Smooth muscle cell (in vitro differentiated cells): ENCODE data around the gene MIPEP. TPM values are rescaled to one million over a fixed set of nuclear protein-coding genes. Genes with fewer than 3 reads are reported as not detected.

ENCODE experiments used
- DNase-seq: peaks from one replicate; lab custom pipeline; 2025; ENCODE audit not compliant: unreplicated experiment; lab: John Stamatoyannopoulos, UW
- H2AFZ ChIP-seq: fragments of 200-600 bp; sonication (generic); 2 replicates; pipeline ENCODE4 v1.6.0; 2016; ENCODE audit warnings: antibody characterized with exemption, low read depth, mild to moderate bottlenecking
- H3F3A ChIP-seq: fragments of 200-600 bp; sonication (generic); 2 replicates; pipeline ENCODE4 v1.6.0; 2017; ENCODE audit warnings: antibody characterized with exemption, low read depth
- H3K27ac ChIP-seq: fragments of 200-600 bp; sonication (generic); 2 replicates; pipeline ENCODE4 v1.5.1; 2016; ENCODE audit warnings: low read depth, mild to moderate bottlenecking
- H3K27me3 ChIP-seq: fragments of 200-600 bp; sonication (generic); 2 replicates; pipeline ENCODE4 v1.6.1; 2016; ENCODE audit warnings: low read depth, mild to moderate bottlenecking
- H3K36me3 ChIP-seq: fragments of 200-600 bp; sonication (generic); 2 replicates; pipeline ENCODE4 v1.5.1; 2016; ENCODE audit warnings: low read depth
- H3K4me1 ChIP-seq: fragments of 200-600 bp; sonication (generic); 2 replicates; pipeline ENCODE4 v1.5.1; 2016; ENCODE audit warnings: low read depth
- H3K4me2 ChIP-seq: fragments of 200-600 bp; sonication (generic); 2 replicates; pipeline ENCODE4 v1.6.0; 2016; ENCODE audit warnings: mild to moderate bottlenecking
- H3K4me3 ChIP-seq: fragments of 200-600 bp; sonication (generic); 2 replicates; pipeline ENCODE4 v1.5.1; 2016; ENCODE audit warnings: mild to moderate bottlenecking
- H3K79me2 ChIP-seq: fragments of 200-600 bp; sonication (generic); 2 replicates; pipeline ENCODE4 v1.6.0; 2016; ENCODE audit warnings: low read depth, mild to moderate bottlenecking
- H3K9ac ChIP-seq: fragments of 200-600 bp; sonication (generic); 2 replicates; pipeline ENCODE4 v1.6.0; 2016; ENCODE audit warnings: low read depth
- H3K9me3 ChIP-seq: fragments of 200-600 bp; sonication (generic); replicated peaks from 2 replicates; pipeline ENCODE4 v1.5.1; 2016; ENCODE audit warnings: low read depth
- H4K20me1 ChIP-seq: fragments of 200-600 bp; sonication (generic); 2 replicates; pipeline ENCODE4 v1.6.0; 2016; ENCODE audit warnings: low read depth
- CTCF ChIP-seq: fragments of 200-600 bp; sonication (generic); IDR thresholded peaks from 2 replicates; pipeline ENCODE4 v1.5.1; 2017; ENCODE audit warnings: borderline replicate concordance, mild to moderate bottlenecking, antibody characterized with exemption; ENCODE audit not compliant: insufficient read depth, poor library complexity, severe bottlenecking
- WGBS: methylation state at CpG from one replicate; pipeline ENCODE4 v1.1.7; 2016; ENCODE audit warnings: low lambda C conversion rate; 5-methylcytosine and 5-hydroxymethylcytosine counted together
- polyA plus RNA-seq: library from polyadenylated mRNA; unstranded; fragments of >200 nt; fragmentation: Nextera tagmentation; extraction: Ambion mirVana; gene quantifications from 2 replicates; pipeline ENCODE4 v1.2.1, GENCODE V29; 2016
- total RNA-seq: library from RNA; depleted of rRNA; stranded (reverse); fragments of >200 nt; gene quantifications from 2 replicates; pipeline ENCODE4 v1.2.3, GENCODE V29; 2014

The MIPEP gene
- total and polyA plus RNA-seq, 2 experiments from 2014 or later = 15.7 to 18.9 TPM

GRCh38 chr13:23715762-23716235, 173.4 kb downstream of the MIPEP start:
- H3K79me2 ChIP-seq = no peaks in the 10 kb centered on the region
- H3K4me3 ChIP-seq = no peak overlapping the region
- H3K4me2 ChIP-seq = no peak overlapping the region

GRCh38 chr13:23715092-23715761, 174.0 kb downstream of the MIPEP start:
- H3K9ac ChIP-seq = no peak overlapping the region
- TF ChIP-seq CTCF = no peak
- H3K4me2 ChIP-seq = no peak overlapping the region
- H3F3A ChIP-seq = peaks cover 4% of the 10 kb centered on the region
- H3K4me3 ChIP-seq = no peak overlapping the region
- no peak overlapping the region for H3K27ac ChIP-seq
- H3K27me3 ChIP-seq = no peaks in the 10 kb centered on the region
- no peaks in the 10 kb centered on the region for H3K4me1 ChIP-seq
- WGBS = 91% methylated on average over 6 of the region's 19 CpGs
- no peaks in the 10 kb centered on the region for H4K20me1 ChIP-seq
- no peaks in the 10 kb centered on the region for H3K9me3 ChIP-seq
- H3K79me2 ChIP-seq = no peaks in the 10 kb centered on the region
- H3K36me3 ChIP-seq = no peaks in the 10 kb centered on the region
- H2AFZ ChIP-seq = no peak overlapping the region
- no peak for DNase-seq

More at GRCh38 chr13:23715762-23716235, 173.4 kb downstream of the MIPEP start:
- Histone ChIP-seq H3K9me3 (no peaks in the 10 kb centered on the region), H2AFZ (no peak overlapping the region), H3K36me3 (no peaks in the 10 kb centered on the region), H3F3A (peaks cover 4% of the 10 kb centered on the region), H3K4me1 (no peaks in the 10 kb centered on the region), H4K20me1 (no peaks in the 10 kb centered on the region), H3K27me3 (no peaks in the 10 kb centered on the region), H3K9ac (no peak overlapping the region), H3K27ac (no peak overlapping the region)
- no peak for DNase-seq
- WGBS = 77% methylated on average over 11 of the region's 11 CpGs
- TF ChIP-seq CTCF = peak; percentile 29

- WGBS = 95% methylated on average over 5 of the region's 5 CpGs
- no peak for TF ChIP-seq CTCF
- Histone ChIP-seq H3K27me3 (no peaks in the 10 kb centered on the region), H3K27ac (no peak overlapping the region), H3K9me3 (no peaks in the 10 kb centered on the region), H3K79me2 (no peaks in the 10 kb centered on the region), H2AFZ (no peak overlapping the region), H3K9ac (no peak overlapping the region), H3F3A (peaks cover 4% of the 10 kb centered on the region), H4K20me1 (no peaks in the 10 kb centered on the region), H3K4me3 (no peak overlapping the region), H3K4me1 (no peaks in the 10 kb centered on the region), H3K4me2 (no peak overlapping the region), H3K36me3 (no peaks in the 10 kb centered on the region)
- DNase-seq = no peak
These were observed 174.5 kb downstream of the MIPEP start for GRCh38 chr13:23714672-23715071.

- H3F3A ChIP-seq = no peaks in the 10 kb centered on the region
- no peak overlapping the region for H3K27ac ChIP-seq
- WGBS = 94% methylated on average over 3 of the region's 3 CpGs
- H3K79me2 ChIP-seq = no peaks in the 10 kb centered on the region
- DNase-seq = no peak
- no peak overlapping the region for H2AFZ ChIP-seq
- H3K9ac ChIP-seq = no peak overlapping the region
- TF ChIP-seq CTCF = no peak
- no peak overlapping the region for H3K4me2 ChIP-seq
- H3K27me3 ChIP-seq = no peaks in the 10 kb centered on the region
- no peak overlapping the region for H3K4me3 ChIP-seq
- no peaks in the 10 kb centered on the region for H3K9me3 ChIP-seq
- no peaks in the 10 kb centered on the region for H3K36me3 ChIP-seq
- no peaks in the 10 kb centered on the region for H3K4me1 ChIP-seq
- H4K20me1 ChIP-seq = no peaks in the 10 kb centered on the region
These were observed 177.8 kb downstream of the MIPEP start for GRCh38 chr13:23711355-23711754.
